Activated naive CD4-positive, alpha-beta T cell treated with anti-CD3 and anti-CD28 coated beads, Interleukin-2, amount 10 ng/mL, durations not matched to agents 7 days and 5 days (primary cell): ENCODE measurements around the gene RD3L.
A peak's percentile ranks its signal among the peaks of the same experiment; 100 is the strongest.
"Not testable (repeated sequence)": the region's sequence is repeated elsewhere in the genome, so short reads cannot be mapped to it uniquely, and the experiment has no call there.

ENCODE experiments used
- CTCF ChIA-PET: fragments of 350-600 bp; sonication (Branson Sonifier 250); formaldehyde crosslinking; loops from one replicate; lab custom pipeline; 2021; ENCODE audit warnings: antibody characterized with exemption; lab: Charles Lee
- DNase-seq: peaks from one replicate; pipeline ENCODE4 v3.0.0-alpha.2; 2020
- H3K27ac Mint-ChIP-seq: one replicate; pipeline ENCODE4 v1.8.0; 2021; ENCODE audit warnings: mild to moderate bottlenecking, moderate library complexity, mixed read lengths
- H3K27me3 Mint-ChIP-seq: one replicate; pipeline ENCODE4 v1.8.0; 2021; ENCODE audit warnings: mild to moderate bottlenecking, mixed read lengths
- H3K36me3 Mint-ChIP-seq: one replicate; pipeline ENCODE4 v1.8.0; 2021; ENCODE audit warnings: mixed read lengths
- H3K4me1 Mint-ChIP-seq: one replicate; pipeline ENCODE4 v1.8.0; 2021; ENCODE audit warnings: mixed read lengths
- H3K4me3 Mint-ChIP-seq: one replicate; pipeline ENCODE4 v1.8.0; 2021; ENCODE audit warnings: mild to moderate bottlenecking, moderate library complexity, mixed read lengths
- H3K9me3 Mint-ChIP-seq: one replicate; pipeline ENCODE4 v1.8.0; 2021; ENCODE audit warnings: mixed read lengths

The RD3L gene

DNA sequence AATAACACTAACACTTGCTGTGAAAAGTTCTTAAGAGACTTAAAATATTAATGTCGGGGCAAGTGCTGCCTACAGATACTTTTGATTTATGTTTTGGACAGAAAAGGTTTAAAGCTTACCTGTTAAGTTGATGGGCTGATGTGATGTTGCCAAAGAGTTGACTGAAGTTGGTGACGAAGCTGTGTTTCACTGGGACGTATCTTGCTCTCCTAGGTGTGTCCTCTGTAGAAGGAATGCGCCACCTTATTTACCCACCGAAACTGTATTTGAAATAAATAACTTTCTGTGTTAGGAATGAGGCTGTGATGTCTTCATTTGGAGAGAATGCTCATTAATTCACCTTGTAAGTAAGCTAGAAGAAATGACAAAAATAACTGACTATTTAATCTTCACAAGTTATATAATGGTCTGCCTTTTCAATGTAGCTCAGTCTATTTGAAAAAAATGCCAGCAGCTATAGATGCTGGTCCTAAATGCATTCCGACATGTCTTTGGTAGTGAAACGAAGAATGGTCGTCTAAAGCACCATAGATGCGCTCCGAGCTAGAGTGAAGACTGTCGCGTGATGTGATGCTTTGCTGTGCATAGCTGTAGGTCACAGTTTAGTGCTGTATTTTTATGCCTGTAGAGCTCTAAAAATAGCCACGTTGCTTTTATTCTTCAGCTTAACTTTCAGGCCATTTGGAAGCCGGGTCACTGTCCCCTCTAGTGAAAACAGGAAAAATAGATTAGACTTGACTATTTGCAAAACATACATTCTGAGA lies at the start of gene RD3L:
RD3L (minus strand) TSS at position 557 of the 764 bp plus-strand sequence. CDS start 834 bp downstream, outside the sequence.
- DNase-seq: no peak
- H3K27me3 Mint-ChIP-seq: peaks cover 31% of the 10 kb centered on the region
- H3K27ac Mint-ChIP-seq: no peak within 1 kb of the TSS
- H3K4me1 Mint-ChIP-seq: no peaks in the 10 kb centered on the region
- CTCF ChIA-PET: interaction anchor here (1.0 to 1.2 kb wide), 2 partner anchors 41 to 134 kb away, joined by 3 to 4 read pairs; no protein-coding TSS in a partner anchor
- H3K9me3 Mint-ChIP-seq: no peaks in the 10 kb centered on the region
- no peak within 1 kb of the TSS for H3K4me3 Mint-ChIP-seq
- no peaks in the 10 kb centered on the region for H3K36me3 Mint-ChIP-seq

DNA sequence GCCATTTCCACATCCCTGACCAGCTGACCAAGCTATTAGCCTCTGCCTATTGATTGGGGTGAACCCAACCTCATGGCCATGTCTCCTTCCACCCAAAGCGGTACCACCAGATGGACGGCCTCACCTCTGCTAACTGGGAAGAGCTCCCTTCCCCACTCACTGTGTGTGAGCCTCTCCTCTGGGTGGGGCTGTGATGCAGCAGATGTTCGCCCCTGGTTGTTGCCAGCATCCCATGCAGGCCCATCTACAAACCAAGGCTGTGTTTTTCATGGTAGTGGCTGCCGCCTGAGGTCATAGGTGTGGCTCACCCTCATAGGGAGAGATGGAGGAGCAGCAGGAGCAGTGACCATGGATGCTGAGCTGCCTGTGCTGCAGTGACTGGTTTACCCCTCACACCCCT lies 47.6 kb upstream of the RD3L start:
- H3K4me1 Mint-ChIP-seq: no peaks in the 10 kb centered on the region
- no peaks in the 10 kb centered on the region for H3K36me3 Mint-ChIP-seq
- peaks cover 6% of the 10 kb centered on the region for H3K9me3 Mint-ChIP-seq
- peaks cover 16% of the 10 kb centered on the region for H3K27me3 Mint-ChIP-seq
- no peak overlapping the region for H3K27ac Mint-ChIP-seq
- no peak for DNase-seq
- CTCF ChIA-PET: no interaction called here
- no peak overlapping the region for H3K4me3 Mint-ChIP-seq

GRCh38 chr14:103989034-103989433 lies 46.7 kb upstream of the RD3L start:
- H3K27ac Mint-ChIP-seq: no peak overlapping the region
- no peak overlapping the region for H3K4me3 Mint-ChIP-seq
- H3K4me1 Mint-ChIP-seq: no peaks in the 10 kb centered on the region
- DNase-seq: no peak
- H3K36me3 Mint-ChIP-seq: no peaks in the 10 kb centered on the region
- CTCF ChIA-PET: no interaction called here
- H3K27me3 Mint-ChIP-seq: peaks cover 23% of the 10 kb centered on the region
- peaks cover 6% of the 10 kb centered on the region for H3K9me3 Mint-ChIP-seq

GRCh38 chr14:103984196-103984595 lies 41.9 kb upstream of the RD3L start:
- no peak for DNase-seq
- no peak overlapping the region for H3K4me3 Mint-ChIP-seq
- CTCF ChIA-PET: no interaction called here
- H3K36me3 Mint-ChIP-seq: no peaks in the 10 kb centered on the region
- no peak overlapping the region for H3K27ac Mint-ChIP-seq
- H3K27me3 Mint-ChIP-seq: peaks cover 14% of the 10 kb centered on the region
- peaks cover 2% of the 10 kb centered on the region for H3K9me3 Mint-ChIP-seq
- H3K4me1 Mint-ChIP-seq: no peaks in the 10 kb centered on the region

GRCh38 chr14:103980623-103981238 lies 38.4 kb upstream of the RD3L start:
- peaks cover 14% of the 10 kb centered on the region for H3K27me3 Mint-ChIP-seq
- not testable (repeated sequence) for H3K4me3 Mint-ChIP-seq, H3K27ac Mint-ChIP-seq, H3K9me3 Mint-ChIP-seq, H3K4me1 Mint-ChIP-seq, H3K36me3 Mint-ChIP-seq
- CTCF ChIA-PET: interaction anchor here (3.1 kb wide), 1 partner anchor 172 kb away, joined by 16 read pairs; no protein-coding TSS in a partner anchor
- peak; percentile 34 for DNase-seq

- Mint-ChIP-seq H3K4me1 (no peaks in the 10 kb centered on the region), H3K27me3 (peaks cover 9% of the 10 kb centered on the region), H3K36me3 (no peaks in the 10 kb centered on the region), H3K9me3 (no peaks in the 10 kb centered on the region), H3K4me3 (no peak overlapping the region), H3K27ac (no peak overlapping the region)
- CTCF ChIA-PET: no interaction called here
- DNase-seq: no peak
Observed at GRCh38 chr14:103974575-103974974, 32.2 kb upstream of the RD3L start.

DNA sequence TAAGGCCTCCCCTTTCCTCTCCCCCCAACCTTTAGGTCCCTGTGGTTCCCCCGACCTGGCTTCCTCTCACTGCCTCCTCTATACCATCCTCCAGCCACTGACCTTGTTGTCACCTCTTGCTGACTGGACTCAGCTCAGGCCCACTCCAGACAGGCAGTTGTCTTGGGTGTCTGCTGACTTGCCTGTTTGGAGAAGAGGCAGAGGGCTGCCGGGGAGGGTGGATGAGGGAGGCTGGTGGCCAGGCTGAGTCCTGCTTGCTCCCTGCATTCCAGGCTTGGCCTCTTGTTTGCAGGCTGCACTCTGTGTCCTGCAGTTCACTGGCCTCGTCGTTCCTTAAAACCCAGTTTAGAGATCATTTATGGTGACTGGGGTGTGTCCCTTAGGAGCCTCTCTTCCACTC lies 31.0 kb upstream of the RD3L start:
- Mint-ChIP-seq H3K36me3 (no peaks in the 10 kb centered on the region), H3K4me1 (no peaks in the 10 kb centered on the region), H3K9me3 (no peaks in the 10 kb centered on the region), H3K4me3 (no peak overlapping the region), H3K27me3 (peaks cover 13% of the 10 kb centered on the region), H3K27ac (no peak overlapping the region)
- DNase-seq: no peak
- CTCF ChIA-PET: no interaction called here

DNA sequence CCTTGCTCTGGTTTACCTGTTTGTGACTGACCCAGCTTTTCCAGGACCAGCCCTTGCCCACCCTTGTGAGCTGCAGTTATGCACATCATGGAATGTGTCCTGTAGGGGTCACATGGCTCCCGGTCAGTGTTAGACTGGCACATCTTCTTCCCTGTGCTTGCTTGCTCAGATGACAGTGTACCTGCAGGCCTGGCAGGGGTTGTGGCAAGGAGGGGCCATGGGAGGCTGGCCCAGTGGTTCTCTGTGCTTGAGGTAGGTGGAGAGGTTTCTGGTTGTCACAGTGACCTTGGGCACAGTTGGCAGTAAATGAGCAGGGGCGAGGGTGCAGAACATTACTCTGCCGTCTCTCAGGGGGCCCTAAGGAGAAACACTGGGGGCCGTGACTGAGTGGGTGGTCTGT lies 27.6 kb upstream of the RD3L start:
- H3K36me3 Mint-ChIP-seq: no peaks in the 10 kb centered on the region
- H3K27ac Mint-ChIP-seq: no peak overlapping the region
- H3K4me1 Mint-ChIP-seq: no peaks in the 10 kb centered on the region
- CTCF ChIA-PET: no interaction called here
- peaks cover 16% of the 10 kb centered on the region for H3K27me3 Mint-ChIP-seq
- DNase-seq: no peak
- no peaks in the 10 kb centered on the region for H3K9me3 Mint-ChIP-seq
- H3K4me3 Mint-ChIP-seq: no peak overlapping the region

GRCh38 chr14:103966631-103967030 lies 24.3 kb upstream of the RD3L start:
- DNase-seq: no peak
- Mint-ChIP-seq H3K9me3 (no peaks in the 10 kb centered on the region), H3K4me1 (no peaks in the 10 kb centered on the region), H3K36me3 (no peaks in the 10 kb centered on the region), H3K27ac (no peak overlapping the region), H3K27me3 (peaks cover 13% of the 10 kb centered on the region), H3K4me3 (no peak overlapping the region)
- CTCF ChIA-PET: no interaction called here

GRCh38 chr14:103961928-103962578 lies 19.7 kb upstream of the RD3L start:
- Mint-ChIP-seq H3K27me3 (peaks cover 4% of the 10 kb centered on the region), H3K9me3 (no peaks in the 10 kb centered on the region), H3K36me3 (no peaks in the 10 kb centered on the region), H3K4me1 (no peaks in the 10 kb centered on the region), H3K27ac (no peak overlapping the region), H3K4me3 (no peak overlapping the region)
- CTCF ChIA-PET: no interaction called here
- no peak for DNase-seq

- no peak overlapping the region for H3K27ac Mint-ChIP-seq
- CTCF ChIA-PET: no interaction called here
Observed at GRCh38 chr14:103960457-103961055, 18.2 kb upstream of the RD3L start.

DNA sequence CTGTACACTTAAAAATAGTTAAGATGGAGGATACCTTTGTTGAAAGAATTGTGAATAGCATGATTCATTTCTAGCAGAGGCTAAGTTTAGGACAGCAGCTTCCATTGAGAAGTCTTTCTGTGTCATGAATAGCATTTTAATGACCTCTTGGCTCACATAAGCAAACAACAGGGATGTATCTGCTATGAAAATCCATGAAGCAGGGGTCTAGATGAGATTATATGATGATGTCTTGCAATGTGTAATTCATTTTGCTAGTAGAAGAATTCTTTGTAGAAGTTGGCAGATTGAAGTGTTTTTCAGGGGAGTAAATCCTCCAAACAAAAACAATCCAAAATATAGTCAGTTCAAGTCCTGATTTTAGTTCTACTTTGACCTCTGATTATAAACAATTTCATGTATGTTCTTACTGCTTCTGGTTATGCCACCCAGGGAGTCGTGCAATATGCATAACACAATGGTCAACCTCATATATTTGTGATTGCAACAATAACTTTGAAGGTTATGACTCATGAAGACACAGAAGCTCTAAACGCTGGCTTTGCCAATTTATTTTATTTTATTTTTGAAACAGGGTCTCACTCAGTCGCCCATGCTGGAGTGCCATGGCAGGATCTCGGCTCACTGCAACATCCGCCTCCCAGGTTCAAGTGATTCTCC lies 6.9 kb upstream of the RD3L start:
- H3K9me3 Mint-ChIP-seq: no peaks in the 10 kb centered on the region
- H3K4me1 Mint-ChIP-seq: no peaks in the 10 kb centered on the region
- H3K27ac Mint-ChIP-seq: no peak overlapping the region
- H3K27me3 Mint-ChIP-seq: peaks cover 36% of the 10 kb centered on the region
- CTCF ChIA-PET: no interaction called here
- H3K4me3 Mint-ChIP-seq: no peak overlapping the region
- DNase-seq: no peak
- H3K36me3 Mint-ChIP-seq: no peaks in the 10 kb centered on the region

More at GRCh38 chr14:103960457-103961055, 18.2 kb upstream of the RD3L start:
- H3K36me3 Mint-ChIP-seq: no peaks in the 10 kb centered on the region
- no peaks in the 10 kb centered on the region for H3K4me1 Mint-ChIP-seq
- H3K27me3 Mint-ChIP-seq: peaks cover 4% of the 10 kb centered on the region
- no peak for DNase-seq
- no peaks in the 10 kb centered on the region for H3K9me3 Mint-ChIP-seq
- H3K4me3 Mint-ChIP-seq: no peak overlapping the region

DNA sequence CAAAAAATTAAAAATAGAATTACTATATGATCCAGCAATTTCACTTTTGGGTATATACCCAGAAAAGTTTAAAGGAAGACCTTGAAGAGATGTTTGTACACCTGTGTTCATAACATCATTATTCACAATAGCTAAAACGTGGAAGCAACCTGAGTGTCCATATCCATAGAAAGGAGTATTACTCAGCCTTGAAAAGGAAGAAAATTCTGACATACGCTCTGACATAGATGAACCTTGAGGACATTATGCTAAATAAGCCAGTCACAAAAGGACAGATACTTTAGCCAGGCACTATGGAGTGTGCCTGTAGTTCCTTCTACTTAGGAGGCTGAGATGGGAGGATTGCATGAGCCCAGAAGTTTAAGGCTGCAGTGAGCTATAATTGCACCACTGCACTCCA lies 6.1 kb upstream of the RD3L start:
- H3K36me3 Mint-ChIP-seq: no peaks in the 10 kb centered on the region
- H3K4me1 Mint-ChIP-seq: no peaks in the 10 kb centered on the region
- H3K4me3 Mint-ChIP-seq: no peak overlapping the region
- no peaks in the 10 kb centered on the region for H3K9me3 Mint-ChIP-seq
- H3K27me3 Mint-ChIP-seq: peaks cover 39% of the 10 kb centered on the region
- CTCF ChIA-PET: no interaction called here
- no peak overlapping the region for H3K27ac Mint-ChIP-seq
- no peak for DNase-seq

DNA sequence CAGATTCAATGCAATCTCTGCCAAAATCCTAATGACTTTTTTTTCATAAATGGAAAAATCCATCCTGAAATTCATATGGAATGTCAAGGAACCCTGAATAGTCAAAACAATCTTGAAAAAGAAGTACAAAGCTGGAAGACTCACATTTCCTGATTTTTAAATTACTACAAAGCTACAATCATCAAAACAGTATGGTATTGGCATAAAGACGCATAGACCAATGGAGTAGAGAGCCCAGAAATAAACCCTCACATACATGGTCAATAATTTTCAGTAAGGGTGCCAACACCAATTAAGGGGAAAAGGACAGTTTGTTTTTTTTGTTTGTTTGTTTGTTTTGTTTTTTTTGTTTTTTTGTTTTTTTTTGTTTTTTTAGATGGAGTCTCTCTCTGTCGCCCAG lies 4.6 kb upstream of the RD3L start:
- CTCF ChIA-PET: no interaction called here
- H3K27ac Mint-ChIP-seq: no peak overlapping the region

More for the DNA sequence above, 4.6 kb upstream of the RD3L start:
- H3K4me3 Mint-ChIP-seq: no peak overlapping the region
- no peaks in the 10 kb centered on the region for H3K9me3 Mint-ChIP-seq
- peaks cover 38% of the 10 kb centered on the region for H3K27me3 Mint-ChIP-seq
- no peaks in the 10 kb centered on the region for H3K36me3 Mint-ChIP-seq
- no peaks in the 10 kb centered on the region for H3K4me1 Mint-ChIP-seq
- DNase-seq: no peak
